Measurements from ENCODE around the gene OPN5.
"Not testable (repeated sequence)": the region's sequence is repeated elsewhere in the genome, so short reads cannot be mapped to it uniquely, and the experiment has no call there.

Gene OPN5

DNA sequence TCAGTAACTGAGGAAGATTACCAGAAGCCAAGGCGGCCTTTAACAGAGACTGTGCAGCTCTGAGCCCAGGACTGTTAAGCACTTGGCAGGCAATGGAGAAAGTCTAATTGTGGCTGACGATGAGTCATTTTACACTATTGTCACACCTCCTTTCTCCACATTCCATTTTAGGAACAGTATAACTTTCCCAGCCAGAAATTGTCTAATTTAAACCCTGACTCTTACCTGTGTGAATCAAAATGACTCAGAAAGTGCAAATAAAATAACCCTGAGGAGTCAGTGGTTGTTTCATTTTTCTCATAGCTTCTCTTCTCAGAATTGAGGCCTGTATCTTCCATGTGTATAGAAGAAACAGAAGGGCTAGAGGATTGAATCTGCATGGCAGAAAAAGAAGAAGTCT lies 40.0 kb upstream of the OPN5 start:
- no peak overlapping the region for H3K4me3 ChIP-seq (ENCODE audit: low read depth, low read length)
- no peak for TF ChIP-seq CTCF (IDR thresholded peaks at IDR 0.05; ENCODE audit: low read depth, low read length)
- TF ChIP-seq, protein P1, sequence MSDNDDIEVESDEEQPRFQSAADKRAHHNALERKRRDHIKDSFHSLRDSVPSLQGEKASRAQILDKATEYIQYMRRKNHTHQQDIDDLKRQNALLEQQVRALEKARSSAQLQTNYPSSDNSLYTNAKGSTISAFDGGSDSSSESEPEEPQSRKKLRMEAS (IDR thresholded peaks at IDR 0.05; ENCODE audit: low read depth, low read length) = no peak
- no peak for TF ChIP-seq MYC (IDR thresholded peaks at IDR 0.05; ENCODE audit: low read depth, low read length)
- no peak for TF ChIP-seq POLR2A (IDR thresholded peaks at IDR 0.05; ENCODE audit: extremely low read depth, insufficient read length)
- no peak for DNase-seq (ENCODE audit: low read depth)

GRCh38 chr6:47743744-47744143 lies 38.1 kb upstream of the OPN5 start:
- no peak for DNase-seq (ENCODE audit: low read depth)
- no peak overlapping the region for H3K4me3 ChIP-seq (ENCODE audit: low read depth, low read length)
- no peak for TF ChIP-seq CTCF (IDR thresholded peaks at IDR 0.05; ENCODE audit: low read depth, low read length)
- TF ChIP-seq POLR2A (IDR thresholded peaks at IDR 0.05; ENCODE audit: extremely low read depth, insufficient read length) = no peak
- TF ChIP-seq MYC (IDR thresholded peaks at IDR 0.05; ENCODE audit: low read depth, low read length) = no peak
- TF ChIP-seq, protein P1 (IDR thresholded peaks at IDR 0.05; ENCODE audit: low read depth, low read length) = no peak

- H3K4me3 ChIP-seq (ENCODE audit: low read depth, low read length); DNase-seq (ENCODE audit: low read depth): not testable (repeated sequence)
Measured at GRCh38 chr6:47745269-47745668, 36.6 kb upstream of the OPN5 start.

- no peak for DNase-seq (ENCODE audit: low read depth)
- TF ChIP-seq POLR2A (IDR thresholded peaks at IDR 0.05; ENCODE audit: extremely low read depth, insufficient read length) (no peak), MYC (IDR thresholded peaks at IDR 0.05; ENCODE audit: low read depth, low read length) (no peak), CTCF (IDR thresholded peaks at IDR 0.05; ENCODE audit: low read depth, low read length) (no peak)
- TF ChIP-seq, protein P1 (IDR thresholded peaks at IDR 0.05; ENCODE audit: low read depth, low read length) = no peak
- no peak overlapping the region for H3K4me3 ChIP-seq (ENCODE audit: low read depth, low read length)
Measured at GRCh38 chr6:47749757-47750156, 32.1 kb upstream of the OPN5 start.

GRCh38 chr6:47752801-47753200 lies 29.0 kb upstream of the OPN5 start:
- H3K4me3 ChIP-seq (ENCODE audit: low read depth, low read length) = no peak overlapping the region
- TF ChIP-seq CTCF (IDR thresholded peaks at IDR 0.05; ENCODE audit: low read depth, low read length) (no peak), MYC (IDR thresholded peaks at IDR 0.05; ENCODE audit: low read depth, low read length) (no peak), POLR2A (IDR thresholded peaks at IDR 0.05; ENCODE audit: extremely low read depth, insufficient read length) (no peak)
- TF ChIP-seq, protein P1 (IDR thresholded peaks at IDR 0.05; ENCODE audit: low read depth, low read length) = no peak
- DNase-seq (ENCODE audit: low read depth) = no peak

DNA sequence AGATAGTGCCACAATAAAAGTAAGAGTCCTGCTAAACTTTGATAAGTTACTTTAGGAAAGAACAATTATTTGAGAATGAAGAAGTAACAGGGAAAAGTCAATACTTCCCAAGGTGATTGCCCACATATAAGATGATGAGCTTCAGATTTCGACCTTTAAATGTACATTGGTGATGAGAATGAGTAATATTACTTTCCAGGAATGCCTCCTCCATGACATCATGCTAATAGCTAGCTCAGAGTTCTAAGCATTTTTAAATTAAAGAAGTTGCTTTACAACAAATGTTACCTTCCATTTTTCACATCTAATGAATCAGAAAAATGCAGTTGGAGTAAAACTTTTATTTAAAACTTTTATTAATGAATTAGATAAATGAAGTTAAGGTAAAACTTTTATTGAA lies 22.5 kb upstream of the OPN5 start:
- TF ChIP-seq, protein P1 (IDR thresholded peaks at IDR 0.05; ENCODE audit: low read depth, low read length) = no peak
- TF ChIP-seq MYC (IDR thresholded peaks at IDR 0.05; ENCODE audit: low read depth, low read length) (no peak), CTCF (IDR thresholded peaks at IDR 0.05; ENCODE audit: low read depth, low read length) (no peak), POLR2A (IDR thresholded peaks at IDR 0.05; ENCODE audit: extremely low read depth, insufficient read length) (no peak)
- DNase-seq (ENCODE audit: low read depth) = no peak

More for the DNA sequence above, 22.5 kb upstream of the OPN5 start:
- no peak overlapping the region for H3K4me3 ChIP-seq (ENCODE audit: low read depth, low read length)
